CD14-positive monocyte (primary cell): ENCODE measurements around the gene AFF2. TPM values are rescaled to one million over a fixed set of nuclear protein-coding genes. Genes with fewer than 3 reads are reported as not detected.
A peak's percentile ranks its signal among the peaks of the same experiment; 100 is the strongest.

Source experiments
- DNase-seq, 3 donors: peaks; one replicate each; pipeline ENCODE4 v3.0.0-alpha.2; 2011 to 2022
- H2AFZ ChIP-seq: 2 replicates; pipeline ENCODE4 v1.6.0; 2012; ENCODE audit warnings: mild to moderate bottlenecking, low read depth, low read length, inconsistent platforms; ENCODE audit not compliant: insufficient read depth, poor library complexity, severe bottlenecking
- H3K27ac ChIP-seq, 2 donors: 1 replicate in 1 of 2; 2 replicates in 1 of 2; pipeline ENCODE4 v1.5.1; 2012 to 2013; ENCODE audit warnings: low read length in 2 of 2, control low read depth in 1 of 2, inconsistent platforms in 1 of 2, low read depth in 1 of 2, mild to moderate bottlenecking in 1 of 2
- H3K27me3 ChIP-seq, 2 donors: one replicate each; pipeline versions ENCODE4 v1.6.0 to v1.6.1; 2011 to 2013; ENCODE audit warnings: low read length in 2 of 2; ENCODE audit not compliant: control insufficient read depth in 2 of 2, insufficient read depth in 2 of 2
- H3K36me3 ChIP-seq, 2 donors: replicated peaks in 1 of 2; 1 replicate in 1 of 2; 2 replicates in 1 of 2; pipeline versions ENCODE4 v1.5.1 to v1.6.1; 2012 to 2013; ENCODE audit warnings: low read length in 2 of 2, control low read depth in 1 of 2, inconsistent platforms in 1 of 2, mild to moderate bottlenecking in 1 of 2; ENCODE audit not compliant: insufficient read depth in 2 of 2, control insufficient read depth in 1 of 2
- H3K4me1 ChIP-seq, 2 donors: 1 replicate in 1 of 2; 2 replicates in 1 of 2; pipeline versions ENCODE4 v1.5.1 to v1.6.1; 2012 to 2013; ENCODE audit warnings: low read length in 2 of 2, control low read depth in 1 of 2, inconsistent platforms in 1 of 2, mild to moderate bottlenecking in 1 of 2, moderate library complexity in 1 of 2; ENCODE audit not compliant: insufficient read depth in 2 of 2, control insufficient read depth in 1 of 2
- H3K4me2 ChIP-seq: replicated peaks from 2 replicates; pipeline ENCODE3; 2012; ENCODE audit warnings: low read length, moderate library complexity, mild to moderate bottlenecking; ENCODE audit not compliant: poor library complexity, severe bottlenecking; ENCODE audit errors: extremely low read depth
- H3K4me3 ChIP-seq, 3 experiments: fragments of 200-600 bp in 1 of 3; sonication (generic) in 1 of 3; replicated peaks in 1 of 3; 1 replicate in 2 of 3; 2 replicates in 1 of 3; pipeline ENCODE4 v1.5.1; 2011 to 2013; ENCODE audit warnings: low read length in 3 of 3, mild to moderate bottlenecking in 3 of 3, control low read depth in 2 of 3, low read depth in 2 of 3, inconsistent platforms in 1 of 3, moderate library complexity in 1 of 3
- H3K79me2 ChIP-seq: 2 replicates; pipeline ENCODE4 v1.6.0; 2012; ENCODE audit warnings: mild to moderate bottlenecking, control low read depth, inconsistent platforms, low read length, moderate library complexity; ENCODE audit not compliant: insufficient read depth
- H3K9ac ChIP-seq: 2 replicates; pipeline ENCODE4 v1.6.0; 2017; ENCODE audit warnings: low read length, mild to moderate bottlenecking; ENCODE audit not compliant: insufficient read depth, poor library complexity, severe bottlenecking
- H3K9me3 ChIP-seq, 2 donors: replicated peaks in 1 of 2; 1 replicate in 1 of 2; 2 replicates in 1 of 2; pipeline versions ENCODE4 v1.5.1 to v1.6.1; 2012 to 2013; ENCODE audit warnings: low read length in 2 of 2, control low read depth in 1 of 2; ENCODE audit not compliant: control insufficient read depth in 1 of 2, insufficient read depth in 1 of 2
- H4K20me1 ChIP-seq: 2 replicates; pipeline ENCODE4 v1.6.0; 2012; ENCODE audit warnings: mild to moderate bottlenecking, low read length, control low read depth, moderate library complexity; ENCODE audit not compliant: insufficient read depth
- H3K27ac Mint-ChIP-seq, 7 donors: one replicate each; pipeline ENCODE4 v1.8.0; 2020; ENCODE audit warnings: mild to moderate bottlenecking in 7 of 7, mixed read lengths in 7 of 7, moderate library complexity in 6 of 7, inconsistent platforms in 2 of 7
- H3K27me3 Mint-ChIP-seq, 3 donors: one replicate each; pipeline ENCODE4 v1.8.0; 2021 to 2022; ENCODE audit warnings: low read depth in 3 of 3, mild to moderate bottlenecking in 3 of 3, mixed read lengths in 3 of 3, moderate library complexity in 3 of 3, inconsistent platforms in 1 of 3
- H3K36me3 Mint-ChIP-seq, 2 donors: one replicate each; pipeline ENCODE4 v1.8.0; 2020; ENCODE audit warnings: mixed read lengths in 2 of 2, inconsistent platforms in 1 of 2, mild to moderate bottlenecking in 1 of 2
- H3K4me1 Mint-ChIP-seq: one replicate; pipeline ENCODE4 v1.8.0; 2020; ENCODE audit warnings: mild to moderate bottlenecking, mixed read lengths
- H3K4me3 Mint-ChIP-seq, 2 donors: one replicate each; pipeline ENCODE4 v1.8.0; 2020; ENCODE audit warnings: mild to moderate bottlenecking in 2 of 2, mixed read lengths in 2 of 2, moderate library complexity in 1 of 2
- H3K9me3 Mint-ChIP-seq, 7 donors: one replicate each; pipeline ENCODE4 v1.8.0; 2020 to 2022; ENCODE audit warnings: mixed read lengths in 7 of 7, mild to moderate bottlenecking in 6 of 7, moderate library complexity in 6 of 7, inconsistent platforms in 2 of 7
- CTCF ChIP-seq: fragments of 200-600 bp; IDR thresholded peaks from one replicate; pipeline ENCODE4 v1.8.0; 2022; ENCODE audit warnings: antibody characterized with exemption, mild to moderate bottlenecking
- WGBS: methylation state at CpG from one replicate; pipeline ENCODE4 v1.1.5; 2013; ENCODE audit warnings: missing lambda C conversion rate; ENCODE audit not compliant: insufficient coverage; 5-methylcytosine and 5-hydroxymethylcytosine counted together
- intact Hi-C, 2 donors: fragments of 100-400 bp; cut with micrococcal nuclease; formaldehyde crosslinking; loops; one replicate each; pipeline versions ENCODE4 v1.15.0 to v1.15.1; 2023
- polyA plus RNA-seq, 3 donors: library from polyadenylated mRNA; depleted of rRNA in 1 of 3; unstranded in 2 of 3; stranded (reverse) in 1 of 3; fragments of 300-500 nt in 2 of 3; fragments of >200 nt in 1 of 3; fragmentation: Illumina TruSeq in 2 of 3; gene quantifications; 1 replicate in 2 of 3; 2 replicates in 1 of 3; pipeline ENCODE4 v1.2.3, GENCODE V29; 2012 to 2021

AFF2 gene
- polyA plus RNA-seq, 3 donors: 0.07 to 1.1 (median 0.70) TPM

DNA sequence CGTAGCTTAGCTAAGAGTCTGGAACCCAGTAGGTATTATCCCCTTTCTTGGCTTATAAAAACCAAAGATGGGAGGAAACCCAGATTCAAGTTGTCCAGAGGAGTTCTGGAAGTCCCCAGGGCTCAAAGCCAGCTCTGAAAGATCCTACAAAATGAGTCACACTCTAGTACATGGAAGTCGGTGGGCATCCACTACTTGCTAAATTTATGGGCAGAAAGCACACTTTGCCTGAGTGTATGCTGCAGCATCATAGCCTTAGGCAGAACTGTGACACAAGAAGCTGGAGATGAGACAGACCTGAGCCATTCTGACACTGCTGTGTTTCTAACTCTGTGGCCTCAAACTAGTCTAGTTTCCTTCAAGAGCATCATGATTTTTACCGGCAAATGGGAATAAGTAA is 429.3 kb downstream of the AFF2 start:
- Histone ChIP-seq H3K4me1 (no peaks in the 10 kb centered on the region), H3K4me2 (no peak overlapping the region), H3K79me2 (no peaks in the 10 kb centered on the region), H3K9ac (no peak overlapping the region), H3K36me3 (no peaks in the 10 kb centered on the region), H3K27ac (no peak overlapping the region), H2AFZ (no peak overlapping the region), H4K20me1 (no peaks in the 10 kb centered on the region), H3K9me3 (no peaks in the 10 kb centered on the region), H3K4me3 (no peak overlapping the region), H3K27me3 (no peaks in the 10 kb centered on the region)
- DNase-seq: peak in 1 of 3 donors; percentile 2
- Mint-ChIP-seq H3K27ac (no peak overlapping the region), H3K4me1 (peaks cover 6% of the 10 kb centered on the region), H3K4me3 (no peak overlapping the region), H3K27me3 (no peaks in the 10 kb centered on the region), H3K36me3 (no peaks in the 10 kb centered on the region), H3K9me3 (no peaks in the 10 kb centered on the region)
- intact Hi-C loops: no loop called here
- no CpG with 5 or more reads among the region's 3 CpGs for WGBS
- no peak for TF ChIP-seq CTCF

- Mint-ChIP-seq H3K4me3 (no peak overlapping the region), H3K36me3 (no peaks in the 10 kb centered on the region), H3K27ac (no peak overlapping the region), H3K9me3 (no peaks in the 10 kb centered on the region), H3K27me3 (no peaks in the 10 kb centered on the region), H3K4me1 (peaks cover 6% of the 10 kb centered on the region)
- DNase-seq: peak in 1 of 3 donors; percentile 29
- no peaks in the 10 kb centered on the region for H3K79me2 ChIP-seq
- H3K27ac ChIP-seq: no peak overlapping the region
- H3K4me1 ChIP-seq: no peaks in the 10 kb centered on the region
- H3K36me3 ChIP-seq: no peaks in the 10 kb centered on the region
- no peak overlapping the region for H3K4me2 ChIP-seq
- H3K4me3 ChIP-seq: no peak overlapping the region
- no peaks in the 10 kb centered on the region for H4K20me1 ChIP-seq
- WGBS: no CpG with 5 or more reads among the region's 2 CpGs
- no peaks in the 10 kb centered on the region for H3K27me3 ChIP-seq
- H3K9me3 ChIP-seq: no peaks in the 10 kb centered on the region
- H3K9ac ChIP-seq: no peak overlapping the region
- intact Hi-C loops: no loop called here
- no peak overlapping the region for H2AFZ ChIP-seq
- TF ChIP-seq CTCF: no peak
These were observed 429.9 kb downstream of the AFF2 start for GRCh38 chrX:148930206-148930729.
